SK-N-MC (cell line): ENCODE results near the gene SCYGR2.

Experiments
- DNase-seq: peaks from one replicate; pipeline ENCODE4 v3.0.0-alpha.2; 2011; ENCODE audit warnings: low read depth, low spot score
- H3K27ac ChIP-seq: fragments of 200-600 bp; sonication (generic); 2 replicates; pipeline ENCODE4 v1.5.1; 2016; ENCODE audit warnings: mixed run types
- H3K36me3 ChIP-seq: fragments of 200-600 bp; sonication (generic); 2 replicates; pipeline ENCODE4 v1.6.1; 2017; ENCODE audit warnings: antibody characterized with exemption, low read length, mixed read lengths; ENCODE audit not compliant: insufficient read depth
- H3K4me3 ChIP-seq: fragments of 200-600 bp; sonication (generic); 2 replicates; pipeline ENCODE4 v1.5.1; 2016
- H3K9ac ChIP-seq: fragments of 200-600 bp; sonication (generic); 2 replicates; pipeline ENCODE4 v1.8.0; 2017; ENCODE audit warnings: mixed run types, mixed read lengths; ENCODE audit not compliant: insufficient read length
- H3K9me3 ChIP-seq: fragments of 200-600 bp; sonication (generic); 2 replicates; pipeline ENCODE4 v1.6.1; 2017; ENCODE audit warnings: low read depth, mild to moderate bottlenecking, antibody characterized with exemption, low read length, moderate library complexity, mixed read lengths
- EZH2 ChIP-seq: fragments of 200-600 bp; sonication (generic); IDR thresholded peaks from one replicate; pipeline ENCODE4 v1.6.1; 2017; ENCODE audit warnings: antibody characterized with exemption
- FOXP2 ChIP-seq: optimal IDR thresholded peaks from 2 replicates; pipeline ENCODE3; 2011; ENCODE audit warnings: mild to moderate bottlenecking, moderate library complexity; ENCODE audit not compliant: insufficient read depth; ENCODE audit errors: extremely low read length, control extremely low read depth
- POLR2AphosphoS5 ChIP-seq: IDR thresholded peaks from 2 replicates; pipeline ENCODE4 v1.6.1; 2012; ENCODE audit warnings: mild to moderate bottlenecking, low read depth, low read length, borderline replicate concordance

Gene SCYGR2

GRCh38 chr2:227606476-227606875 is 7.8 kb downstream of the SCYGR2 start:
- DNase-seq, result no peak
- H3K4me3 ChIP-seq, result no peak overlapping the region
- no peak for TF ChIP-seq POLR2AphosphoS5
- no peak for TF ChIP-seq EZH2
- no peak for TF ChIP-seq FOXP2
- no peak overlapping the region for H3K9ac ChIP-seq
- no peak overlapping the region for H3K27ac ChIP-seq
- H3K9me3 ChIP-seq, result no peaks in the 10 kb centered on the region
- H3K36me3 ChIP-seq, result no peaks in the 10 kb centered on the region

GRCh38 chr2:227607941-227608340 is 9.2 kb downstream of the SCYGR2 start:
- Histone ChIP-seq H3K9ac (no peak overlapping the region), H3K4me3 (no peak overlapping the region), H3K27ac (no peak overlapping the region), H3K36me3 (no peaks in the 10 kb centered on the region), H3K9me3 (no peaks in the 10 kb centered on the region)
- DNase-seq, result no peak
- TF ChIP-seq EZH2, result no peak
- no peak for TF ChIP-seq POLR2AphosphoS5
- TF ChIP-seq FOXP2, result no peak

- TF ChIP-seq POLR2AphosphoS5, result no peak
- TF ChIP-seq FOXP2, result no peak
- TF ChIP-seq EZH2, result no peak
- Histone ChIP-seq H3K9ac (no peak overlapping the region), H3K27ac (no peak overlapping the region), H3K9me3 (no peaks in the 10 kb centered on the region), H3K36me3 (no peaks in the 10 kb centered on the region), H3K4me3 (no peak overlapping the region)
- no peak for DNase-seq
These were observed 10.1 kb downstream of the SCYGR2 start for GRCh38 chr2:227608561-227609338.

GRCh38 chr2:227610123-227610522 is 11.4 kb downstream of the SCYGR2 start:
- Histone ChIP-seq H3K36me3 (no peaks in the 10 kb centered on the region), H3K27ac (no peak overlapping the region), H3K9ac (no peak overlapping the region), H3K4me3 (no peak overlapping the region), H3K9me3 (no peaks in the 10 kb centered on the region)
- no peak for TF ChIP-seq FOXP2
- no peak for TF ChIP-seq POLR2AphosphoS5
- TF ChIP-seq EZH2, result no peak
- no peak for DNase-seq

GRCh38 chr2:227612546-227613271 is 14.0 kb downstream of the SCYGR2 start:
- TF ChIP-seq EZH2 (no peak), FOXP2 (no peak), POLR2AphosphoS5 (no peak)
- H3K36me3 ChIP-seq, result no peaks in the 10 kb centered on the region
- DNase-seq, result no peak
- no peak overlapping the region for H3K4me3 ChIP-seq
- H3K9ac ChIP-seq, result no peak overlapping the region
- H3K27ac ChIP-seq, result no peak overlapping the region
- no peaks in the 10 kb centered on the region for H3K9me3 ChIP-seq

GRCh38 chr2:227613272-227613660 is 14.6 kb downstream of the SCYGR2 start:
- H3K9ac ChIP-seq, result no peak overlapping the region
- no peaks in the 10 kb centered on the region for H3K36me3 ChIP-seq
- DNase-seq, result no peak
- H3K4me3 ChIP-seq, result no peak overlapping the region
- H3K9me3 ChIP-seq, result no peaks in the 10 kb centered on the region
- H3K27ac ChIP-seq, result no peak overlapping the region
- TF ChIP-seq EZH2 (no peak), POLR2AphosphoS5 (no peak), FOXP2 (no peak)

- TF ChIP-seq EZH2 (no peak), FOXP2 (no peak), POLR2AphosphoS5 (no peak)
- DNase-seq, result no peak
These were observed 15.6 kb downstream of the SCYGR2 start for GRCh38 chr2:227614246-227614645.

GRCh38 chr2:227614740-227615139 is 16.0 kb downstream of the SCYGR2 start, which contains the start of gene SCYGR3:
SCYGR3 (minus strand) TSS chr2:227614840; CDS start chr2:227614840, 0 bp downstream.
- DNase-seq, result no peak
- H3K36me3 ChIP-seq, result no peaks in the 10 kb centered on the region
- no peak within 1 kb of the TSS for H3K9ac ChIP-seq
- TF ChIP-seq FOXP2 (no peak), EZH2 (no peak), POLR2AphosphoS5 (no peak)
- no peaks in the 10 kb centered on the region for H3K9me3 ChIP-seq
- no peak within 1 kb of the TSS for H3K4me3 ChIP-seq
- no peak within 1 kb of the TSS for H3K27ac ChIP-seq

More at GRCh38 chr2:227614246-227614645, 15.6 kb downstream of the SCYGR2 start:
- H3K36me3 ChIP-seq, result no peaks in the 10 kb centered on the region
- no peak overlapping the region for H3K27ac ChIP-seq
- H3K9ac ChIP-seq, result no peak overlapping the region
- no peaks in the 10 kb centered on the region for H3K9me3 ChIP-seq
- no peak overlapping the region for H3K4me3 ChIP-seq
